DOHH2 (cell line): ENCODE measurements around the gene DENND1B.

ENCODE experiments used
- H3F3A ChIP-seq: fragments of 200-600 bp; sonication (generic), shearing (Covaris generic); 2 replicates; pipeline ENCODE4 v1.6.0; 2016; ENCODE audit warnings: antibody characterized with exemption, mild to moderate bottlenecking; ENCODE audit not compliant: control insufficient read depth, insufficient read depth
- H3K27ac ChIP-seq: fragments of 200-600 bp; sonication (generic); 2 replicates; pipeline ENCODE4 v1.5.1; 2014; ENCODE audit warnings: low read depth, mild to moderate bottlenecking, low read length, moderate library complexity
- H3K27me3 ChIP-seq: fragments of 200-600 bp; sonication (generic); 2 replicates; pipeline ENCODE4 v1.6.1; 2014; ENCODE audit warnings: mild to moderate bottlenecking, low read length, mixed read lengths; ENCODE audit not compliant: control insufficient read depth
- H3K36me3 ChIP-seq: fragments of 200-600 bp; sonication (generic); 2 replicates; pipeline ENCODE4 v1.6.1; 2014; ENCODE audit warnings: mild to moderate bottlenecking, low read length, moderate library complexity, mixed read lengths; ENCODE audit not compliant: control insufficient read depth
- H3K4me1 ChIP-seq: fragments of 200-600 bp; sonication (generic); 2 replicates; pipeline ENCODE4 v1.6.1; 2014; ENCODE audit warnings: mild to moderate bottlenecking, low read length, mixed read lengths; ENCODE audit not compliant: control insufficient read depth
- H3K4me2 ChIP-seq: fragments of 200-600 bp; sonication (generic); 2 replicates; pipeline ENCODE4 v1.6.0; 2014; ENCODE audit warnings: mild to moderate bottlenecking, low read length, moderate library complexity
- H3K4me3 ChIP-seq: fragments of 200-600 bp; sonication (generic); 2 replicates; pipeline ENCODE4 v1.5.1; 2014; ENCODE audit warnings: mild to moderate bottlenecking, low read length, mixed read lengths
- H3K79me2 ChIP-seq: fragments of 200-600 bp; sonication (generic); 2 replicates; pipeline ENCODE4 v1.6.1; 2014; ENCODE audit warnings: mild to moderate bottlenecking, low read length, mixed read lengths; ENCODE audit not compliant: control insufficient read depth
- H3K9me2 ChIP-seq: fragments of 200-600 bp; sonication (generic); replicated peaks from 2 replicates; pipeline ENCODE4 v1.6.1; 2014; ENCODE audit warnings: mild to moderate bottlenecking, low read length, mixed read lengths; ENCODE audit not compliant: control insufficient read depth
- H3K9me3 ChIP-seq: fragments of 200-600 bp; sonication (generic); 2 replicates; pipeline ENCODE4 v1.6.1; 2014; ENCODE audit warnings: antibody characterized with exemption, low read length, mixed read lengths; ENCODE audit not compliant: control insufficient read depth, insufficient read depth
- H4K20me1 ChIP-seq: fragments of 200-600 bp; sonication (generic); 2 replicates; pipeline ENCODE4 v1.6.0; 2014; ENCODE audit warnings: low read depth, mild to moderate bottlenecking, antibody characterized with exemption, low read length, moderate library complexity; ENCODE audit not compliant: control insufficient read depth, insufficient read depth
- EZH2phosphoT487 ChIP-seq: fragments of 200-600 bp; sonication (generic); IDR thresholded peaks from 2 replicates; pipeline ENCODE4 v1.6.1; 2017; ENCODE audit warnings: borderline replicate concordance, mild to moderate bottlenecking, antibody characterized with exemption, low read length, moderate library complexity, mixed read lengths
- TF ChIP-seq, protein P1 (sequence below): fragments of 200-600 bp; sonication (generic); IDR thresholded peaks from one replicate; pipeline ENCODE4 v1.5.1; 2014; ENCODE audit warnings: antibody characterized with exemption, mild to moderate bottlenecking, low read depth, low read length; ENCODE audit not compliant: poor library complexity, severe bottlenecking

DENND1B gene

GRCh38 chr1:197799271-197799670 is 24.0 kb upstream of the DENND1B start:
- Histone ChIP-seq H3K9me3 (peaks cover 20% of the 10 kb centered on the region; the same call in 1 of the 2 replicates), H3K27me3 (no peaks in the 10 kb centered on the region), H3F3A (no peaks in the 10 kb centered on the region), H4K20me1 (no peaks in the 10 kb centered on the region), H3K4me1 (no peaks in the 10 kb centered on the region), H3K27ac (no peak overlapping the region), H3K9me2 (no peaks in the 10 kb centered on the region), H3K4me3 (no peak overlapping the region), H3K4me2 (no peak overlapping the region), H3K36me3 (no peaks in the 10 kb centered on the region), H3K79me2 (no peaks in the 10 kb centered on the region)
- TF ChIP-seq, protein P1, sequence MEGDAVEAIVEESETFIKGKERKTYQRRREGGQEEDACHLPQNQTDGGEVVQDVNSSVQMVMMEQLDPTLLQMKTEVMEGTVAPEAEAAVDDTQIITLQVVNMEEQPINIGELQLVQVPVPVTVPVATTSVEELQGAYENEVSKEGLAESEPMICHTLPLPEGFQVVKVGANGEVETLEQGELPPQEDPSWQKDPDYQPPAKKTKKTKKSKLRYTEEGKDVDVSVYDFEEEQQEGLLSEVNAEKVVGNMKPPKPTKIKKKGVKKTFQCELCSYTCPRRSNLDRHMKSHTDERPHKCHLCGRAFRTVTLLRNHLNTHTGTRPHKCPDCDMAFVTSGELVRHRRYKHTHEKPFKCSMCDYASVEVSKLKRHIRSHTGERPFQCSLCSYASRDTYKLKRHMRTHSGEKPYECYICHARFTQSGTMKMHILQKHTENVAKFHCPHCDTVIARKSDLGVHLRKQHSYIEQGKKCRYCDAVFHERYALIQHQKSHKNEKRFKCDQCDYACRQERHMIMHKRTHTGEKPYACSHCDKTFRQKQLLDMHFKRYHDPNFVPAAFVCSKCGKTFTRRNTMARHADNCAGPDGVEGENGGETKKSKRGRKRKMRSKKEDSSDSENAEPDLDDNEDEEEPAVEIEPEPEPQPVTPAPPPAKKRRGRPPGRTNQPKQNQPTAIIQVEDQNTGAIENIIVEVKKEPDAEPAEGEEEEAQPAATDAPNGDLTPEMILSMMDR = no peak
- no peak for TF ChIP-seq EZH2phosphoT487

DNA sequence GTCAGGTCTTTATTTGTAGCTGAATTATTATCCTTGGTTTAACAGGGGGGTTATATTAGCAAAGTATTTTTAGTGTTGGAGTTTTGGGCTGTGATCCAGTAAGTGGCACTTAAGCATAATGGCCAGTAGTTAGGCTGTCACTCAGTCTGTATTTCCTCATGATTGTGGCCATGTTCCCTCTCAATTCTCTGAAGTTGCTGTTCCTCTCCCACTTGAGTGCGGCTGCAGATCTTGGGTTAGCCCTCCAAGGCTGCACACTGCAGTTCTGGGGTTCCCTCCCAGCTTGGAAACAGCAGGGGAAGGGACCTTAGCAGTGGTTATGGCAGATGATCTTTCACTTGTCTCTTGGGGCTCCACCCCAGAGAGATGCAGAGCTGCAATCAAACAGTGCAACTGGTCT is 23.2 kb upstream of the DENND1B start:
- no peaks in the 10 kb centered on the region for H3K36me3 ChIP-seq
- no peaks in the 10 kb centered on the region for H4K20me1 ChIP-seq
- no peak overlapping the region for H3K27ac ChIP-seq
- no peaks in the 10 kb centered on the region for H3K9me2 ChIP-seq
- H3K9me3 ChIP-seq = peaks cover 20% of the 10 kb centered on the region; the same call in 1 of the 2 replicates
- no peaks in the 10 kb centered on the region for H3F3A ChIP-seq
- TF ChIP-seq, protein P1 = no peak
- TF ChIP-seq EZH2phosphoT487 = no peak
- H3K27me3 ChIP-seq = no peaks in the 10 kb centered on the region
- H3K4me3 ChIP-seq = no peak overlapping the region
- no peak overlapping the region for H3K4me2 ChIP-seq
- H3K79me2 ChIP-seq = no peaks in the 10 kb centered on the region
- no peaks in the 10 kb centered on the region for H3K4me1 ChIP-seq

DNA sequence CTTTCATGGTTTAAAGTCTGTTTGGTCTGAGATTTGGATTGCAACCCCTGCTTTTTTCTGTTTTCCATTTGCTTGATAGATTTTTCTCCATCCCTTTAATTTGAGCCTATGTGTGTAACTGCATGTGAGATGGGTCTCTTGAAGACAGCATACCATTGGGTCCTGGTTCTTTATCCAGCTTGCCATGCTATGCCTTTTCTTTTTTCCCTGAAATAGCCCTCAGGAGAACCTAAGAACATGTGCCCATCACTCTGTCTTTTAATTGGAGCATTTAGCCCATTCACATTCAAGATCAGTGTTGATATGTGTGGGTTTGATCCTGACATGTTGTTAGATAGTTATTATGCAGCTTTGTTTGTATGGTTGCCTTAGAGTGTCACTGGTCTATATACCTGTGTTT is 21.7 kb upstream of the DENND1B start:
- no peaks in the 10 kb centered on the region for H3K36me3 ChIP-seq
- no peaks in the 10 kb centered on the region for H4K20me1 ChIP-seq
- H3F3A ChIP-seq = no peaks in the 10 kb centered on the region
- H3K27me3 ChIP-seq = no peaks in the 10 kb centered on the region
- peaks cover 20% of the 10 kb centered on the region; the same call in 1 of the 2 replicates for H3K9me3 ChIP-seq
- H3K4me3 ChIP-seq = no peak overlapping the region
- TF ChIP-seq, protein P1 = no peak
- TF ChIP-seq EZH2phosphoT487 = no peak
- H3K9me2 ChIP-seq = no peaks in the 10 kb centered on the region
- H3K4me1 ChIP-seq = no peaks in the 10 kb centered on the region
- H3K27ac ChIP-seq = no peak overlapping the region
- no peak overlapping the region for H3K4me2 ChIP-seq
- no peaks in the 10 kb centered on the region for H3K79me2 ChIP-seq
